GM18508 (cell line): ENCODE data around the gene SLC39A6.
A peak's percentile ranks its signal among the peaks of the same experiment; 100 is the strongest.
"Not testable (repeated sequence)": the region's sequence is repeated elsewhere in the genome, so short reads cannot be mapped to it uniquely, and the experiment has no call there.

Experiments used
- ATAC-seq: cut with Tn5 transposase; IDR thresholded peaks from one replicate; pipeline ENCODE4 v1.9.1; 2021; ENCODE audit warnings: moderate number of reproducible peaks; ENCODE audit not compliant: insufficient read depth, unreplicated experiment

SLC39A6 gene

DNA sequence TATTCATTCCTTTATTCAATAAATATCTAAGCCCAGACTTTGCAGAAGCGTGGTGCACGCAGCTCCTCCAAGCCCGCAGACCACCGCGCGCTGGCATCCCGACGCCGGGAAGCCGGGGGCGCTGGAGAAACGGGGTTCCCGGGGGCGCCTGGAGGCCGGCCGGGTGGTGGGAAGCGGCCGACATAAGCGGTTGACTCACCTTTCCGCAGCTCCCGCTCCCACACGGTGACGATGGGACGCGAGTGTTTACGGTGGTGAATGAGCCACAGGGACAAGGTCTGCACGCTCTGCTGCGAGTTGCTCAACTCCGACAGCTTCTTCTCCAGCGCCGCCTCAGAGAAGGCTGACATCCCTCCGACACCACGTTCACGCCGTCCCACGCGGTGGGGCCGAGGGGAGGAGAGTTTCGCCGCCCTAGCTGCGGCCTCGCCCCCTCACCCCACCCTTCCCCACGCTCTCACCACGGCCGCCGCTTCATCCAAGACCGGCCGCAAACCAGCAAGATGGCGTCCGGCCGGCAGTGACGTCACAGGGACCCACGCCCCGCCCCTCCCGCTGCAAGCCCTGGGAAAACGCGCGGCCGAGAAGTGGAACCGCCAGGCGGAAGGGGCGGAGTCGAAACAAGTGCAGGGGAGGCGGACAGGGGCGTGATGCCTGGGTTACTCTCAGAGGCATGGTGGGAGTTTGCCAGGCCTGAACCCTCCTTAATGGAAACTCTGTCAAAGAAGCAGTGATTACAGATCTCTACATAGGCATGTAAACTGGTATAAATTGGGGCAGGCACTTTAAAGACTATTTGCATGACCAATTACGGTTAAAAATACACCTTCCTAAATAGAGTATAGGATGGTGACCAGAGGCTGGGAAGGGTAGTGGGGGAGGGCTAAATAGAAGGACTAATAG, 61.8 kb downstream of the SLC39A6 start, which contains the start of gene RPRD1A:
RPRD1A (minus strand) TSS at position 505 of the 903 bp plus-strand sequence; CDS start at position 350, 155 bp downstream.
- peak; percentile 81 for ATAC-seq

DNA sequence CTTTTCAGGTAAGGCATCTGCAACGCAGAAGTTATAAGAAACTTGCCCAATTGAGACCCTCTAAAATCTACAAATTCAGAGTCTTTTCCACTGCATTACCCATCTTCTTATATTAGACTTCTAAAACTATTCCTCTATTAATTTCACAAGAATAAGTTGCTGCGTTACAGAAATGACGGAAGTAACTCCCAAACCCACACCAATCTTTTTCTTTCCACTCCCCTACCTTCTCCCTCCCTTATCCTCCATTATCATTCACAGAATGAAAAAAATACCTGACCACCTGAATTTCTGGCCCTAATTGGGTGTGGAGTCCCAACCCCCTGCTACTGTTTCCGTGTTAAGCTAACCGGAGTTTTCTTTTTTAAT, 62.5 kb downstream of the SLC39A6 start:
- peak; percentile 4 for ATAC-seq

DNA sequence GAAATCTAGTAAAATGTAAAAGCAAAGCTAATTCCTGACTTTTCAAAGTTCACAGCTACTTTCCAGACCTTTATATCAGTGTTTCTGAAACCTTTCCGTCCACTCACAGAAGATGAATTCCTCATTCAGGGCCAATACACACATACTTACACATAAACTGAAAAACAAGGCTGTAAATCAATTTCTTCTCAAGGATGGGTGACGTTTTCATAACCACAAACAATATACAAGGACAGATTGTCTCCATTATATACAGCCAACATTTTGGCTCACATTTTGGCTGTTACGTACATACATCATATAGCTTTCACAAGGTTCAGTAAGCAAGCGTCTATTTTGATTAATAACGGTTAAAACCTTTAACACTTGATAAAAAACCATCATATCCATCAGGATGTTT, 63.1 kb downstream of the SLC39A6 start:
- ATAC-seq: no peak

DNA sequence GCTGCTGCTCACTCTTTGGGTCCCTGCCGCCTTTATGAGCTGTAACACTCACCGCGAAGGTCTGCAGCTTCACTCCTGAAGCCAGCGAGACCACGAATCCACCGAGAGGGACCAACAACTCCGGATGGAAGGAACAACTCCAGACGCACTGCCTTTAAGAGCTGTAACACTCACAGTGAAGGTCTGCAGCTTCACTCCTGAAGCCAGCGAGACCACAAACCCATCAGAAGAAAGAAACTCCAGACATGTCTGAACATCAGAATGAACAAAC, 64.4 kb downstream of the SLC39A6 start:
- not testable (repeated sequence) for ATAC-seq

DNA sequence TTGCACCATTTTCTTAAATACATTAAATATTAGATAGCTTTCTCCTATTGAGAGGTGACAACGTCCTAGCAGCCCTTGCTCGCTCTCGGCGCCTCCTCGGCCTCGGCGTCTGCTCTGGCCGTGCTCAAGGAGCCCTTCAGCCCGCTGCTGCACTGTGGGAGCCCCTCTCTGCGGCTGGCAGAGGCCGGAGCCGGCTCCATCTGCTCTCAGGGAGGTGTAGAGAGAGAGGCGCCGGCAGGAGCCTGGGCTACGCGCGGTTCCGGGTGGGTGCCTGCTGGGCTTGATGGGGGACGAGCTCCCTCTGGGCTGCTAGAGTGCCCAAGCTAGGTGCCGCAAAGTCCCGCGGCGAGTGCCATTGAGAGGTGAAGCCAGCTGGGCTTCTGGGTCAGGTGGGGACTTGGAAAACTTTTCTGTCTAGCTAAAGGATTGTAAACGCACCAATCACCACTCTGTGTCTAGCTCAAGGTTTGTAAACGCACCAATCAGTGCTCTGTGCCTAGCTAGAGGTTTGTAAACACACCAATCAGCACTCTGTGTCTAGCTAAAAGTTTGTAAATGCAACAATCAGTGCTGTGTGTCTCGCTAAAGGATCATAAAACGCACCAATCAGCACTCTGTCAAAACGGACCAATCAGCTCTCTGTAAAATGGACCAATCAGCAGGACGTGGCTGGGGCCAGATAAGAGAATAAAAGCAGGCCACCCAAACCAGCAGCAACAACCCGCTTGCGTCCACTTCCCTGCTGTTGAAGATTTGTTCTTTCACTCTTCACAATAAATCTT, 64.9 kb downstream of the SLC39A6 start:
- no peak for ATAC-seq

DNA sequence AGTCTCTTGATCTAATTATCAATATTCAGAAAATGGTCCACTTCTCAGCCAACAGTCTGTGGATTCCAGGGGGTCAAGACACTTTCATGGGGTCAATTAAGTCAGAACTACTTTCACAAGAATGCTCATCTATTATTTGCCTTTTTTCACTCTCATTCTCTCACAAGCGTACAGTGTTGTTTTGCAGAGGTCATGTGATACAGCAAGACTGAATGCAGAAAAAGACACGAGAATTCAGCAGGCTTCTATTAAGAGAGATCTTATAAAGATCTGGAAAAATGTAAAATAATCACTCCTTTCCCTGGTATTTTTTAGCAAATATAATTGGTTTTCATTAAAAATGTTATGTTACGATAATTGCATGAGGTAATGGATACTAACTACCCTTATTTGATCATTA, 70.5 kb downstream of the SLC39A6 start:
- ATAC-seq: no peak
